DOHH2 (cell line): ENCODE data around the gene GALR2.

ENCODE experiments used
- H3F3A ChIP-seq: fragments of 200-600 bp; sonication (generic), shearing (Covaris generic); 2 replicates; pipeline ENCODE4 v1.6.0; 2016; ENCODE audit warnings: antibody characterized with exemption, mild to moderate bottlenecking; ENCODE audit not compliant: control insufficient read depth, insufficient read depth
- H3K27ac ChIP-seq: fragments of 200-600 bp; sonication (generic); 2 replicates; pipeline ENCODE4 v1.5.1; 2014; ENCODE audit warnings: low read depth, mild to moderate bottlenecking, low read length, moderate library complexity
- H3K27me3 ChIP-seq: fragments of 200-600 bp; sonication (generic); 2 replicates; pipeline ENCODE4 v1.6.1; 2014; ENCODE audit warnings: mild to moderate bottlenecking, low read length, mixed read lengths; ENCODE audit not compliant: control insufficient read depth
- H3K36me3 ChIP-seq: fragments of 200-600 bp; sonication (generic); 2 replicates; pipeline ENCODE4 v1.6.1; 2014; ENCODE audit warnings: mild to moderate bottlenecking, low read length, moderate library complexity, mixed read lengths; ENCODE audit not compliant: control insufficient read depth
- H3K4me1 ChIP-seq: fragments of 200-600 bp; sonication (generic); 2 replicates; pipeline ENCODE4 v1.6.1; 2014; ENCODE audit warnings: mild to moderate bottlenecking, low read length, mixed read lengths; ENCODE audit not compliant: control insufficient read depth
- H3K4me2 ChIP-seq: fragments of 200-600 bp; sonication (generic); 2 replicates; pipeline ENCODE4 v1.6.0; 2014; ENCODE audit warnings: mild to moderate bottlenecking, low read length, moderate library complexity
- H3K4me3 ChIP-seq: fragments of 200-600 bp; sonication (generic); 2 replicates; pipeline ENCODE4 v1.5.1; 2014; ENCODE audit warnings: mild to moderate bottlenecking, low read length, mixed read lengths
- H3K79me2 ChIP-seq: fragments of 200-600 bp; sonication (generic); 2 replicates; pipeline ENCODE4 v1.6.1; 2014; ENCODE audit warnings: mild to moderate bottlenecking, low read length, mixed read lengths; ENCODE audit not compliant: control insufficient read depth
- H3K9me2 ChIP-seq: fragments of 200-600 bp; sonication (generic); replicated peaks from 2 replicates; pipeline ENCODE4 v1.6.1; 2014; ENCODE audit warnings: mild to moderate bottlenecking, low read length, mixed read lengths; ENCODE audit not compliant: control insufficient read depth
- H3K9me3 ChIP-seq: fragments of 200-600 bp; sonication (generic); 2 replicates; pipeline ENCODE4 v1.6.1; 2014; ENCODE audit warnings: antibody characterized with exemption, low read length, mixed read lengths; ENCODE audit not compliant: control insufficient read depth, insufficient read depth
- H4K20me1 ChIP-seq: fragments of 200-600 bp; sonication (generic); 2 replicates; pipeline ENCODE4 v1.6.0; 2014; ENCODE audit warnings: low read depth, mild to moderate bottlenecking, antibody characterized with exemption, low read length, moderate library complexity; ENCODE audit not compliant: control insufficient read depth, insufficient read depth
- CTCF ChIP-seq: fragments of 200-600 bp; sonication (generic); IDR thresholded peaks from one replicate; pipeline ENCODE4 v1.5.1; 2014; ENCODE audit warnings: antibody characterized with exemption, mild to moderate bottlenecking, low read depth, low read length; ENCODE audit not compliant: poor library complexity, severe bottlenecking
- EZH2phosphoT487 ChIP-seq: fragments of 200-600 bp; sonication (generic); IDR thresholded peaks from 2 replicates; pipeline ENCODE4 v1.6.1; 2017; ENCODE audit warnings: borderline replicate concordance, mild to moderate bottlenecking, antibody characterized with exemption, low read length, moderate library complexity, mixed read lengths

GALR2 gene

GRCh38 chr17:76123749-76124581, 49.4 kb downstream of the GALR2 start:
- H3K9me2 ChIP-seq = no peaks in the 10 kb centered on the region
- no peaks in the 10 kb centered on the region for H3F3A ChIP-seq
- peaks cover 18% of the 10 kb centered on the region for H3K4me1 ChIP-seq
- TF ChIP-seq EZH2phosphoT487 (no peak), CTCF (no peak)
- no peaks in the 10 kb centered on the region for H3K9me3 ChIP-seq
- H3K27ac ChIP-seq = no peak overlapping the region
- 0 out of 2 replicates have a peak, but pooled peaks cover 3% of the 10 kb centered on the region for H3K27me3 ChIP-seq
- H3K4me2 ChIP-seq = no peak overlapping the region
- no peaks in the 10 kb centered on the region for H4K20me1 ChIP-seq
- H3K79me2 ChIP-seq = no peaks in the 10 kb centered on the region
- H3K4me3 ChIP-seq = no peak overlapping the region
- no peaks in the 10 kb centered on the region for H3K36me3 ChIP-seq

DNA sequence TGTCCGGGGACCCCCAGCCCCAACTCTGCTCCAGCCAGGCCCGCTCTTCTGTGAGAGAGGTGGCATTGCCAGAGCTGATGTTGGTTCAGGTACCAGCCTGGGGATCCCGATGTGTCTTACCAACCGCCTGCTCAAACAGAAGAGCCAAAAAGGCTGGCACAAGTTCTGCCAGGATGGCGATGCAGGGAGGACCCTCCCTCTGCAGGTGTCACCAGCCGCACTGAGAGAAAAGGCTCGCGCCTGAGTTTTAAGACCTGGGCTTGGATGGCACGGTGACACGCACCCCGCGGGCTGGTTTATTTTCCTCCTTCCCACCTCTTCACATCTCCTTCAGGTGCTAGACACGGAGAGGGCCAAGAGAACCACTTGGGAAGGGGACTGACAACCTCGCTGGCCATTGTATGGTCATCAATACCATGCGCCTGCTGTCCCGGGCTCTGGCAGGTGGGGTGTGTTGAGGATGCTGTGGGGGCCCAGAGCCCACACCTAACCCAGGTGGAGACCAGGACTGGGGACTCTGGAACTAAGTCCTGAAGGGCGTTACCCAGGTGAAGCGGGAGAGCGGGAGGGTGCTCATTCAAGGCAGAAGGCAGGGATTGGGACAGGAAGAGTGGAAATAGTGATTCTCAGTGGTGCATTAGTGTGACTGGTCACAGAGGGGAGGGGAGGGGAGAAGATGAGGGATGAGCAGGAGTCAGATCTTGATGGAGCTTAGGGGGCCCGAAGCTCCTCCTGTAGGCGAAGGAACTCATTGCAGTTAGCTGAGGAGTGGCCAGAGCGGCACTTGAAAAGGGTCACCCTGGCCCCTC, 50.2 kb downstream of the GALR2 start:
- no peaks in the 10 kb centered on the region for H3F3A ChIP-seq
- no peaks in the 10 kb centered on the region for H3K36me3 ChIP-seq
- H3K9me2 ChIP-seq = no peaks in the 10 kb centered on the region
- H3K4me1 ChIP-seq = peaks cover 18% of the 10 kb centered on the region
- no peak overlapping the region for H3K27ac ChIP-seq
- H3K79me2 ChIP-seq = no peaks in the 10 kb centered on the region
- TF ChIP-seq EZH2phosphoT487 = no peak
- peak; percentile 37 for TF ChIP-seq CTCF
- no peak overlapping the region for H3K4me3 ChIP-seq
- no peaks in the 10 kb centered on the region for H4K20me1 ChIP-seq
- no peaks in the 10 kb centered on the region for H3K9me3 ChIP-seq
- no peak overlapping the region for H3K4me2 ChIP-seq
- H3K27me3 ChIP-seq = 0 out of 2 replicates have a peak, but pooled peaks cover 3% of the 10 kb centered on the region

DNA sequence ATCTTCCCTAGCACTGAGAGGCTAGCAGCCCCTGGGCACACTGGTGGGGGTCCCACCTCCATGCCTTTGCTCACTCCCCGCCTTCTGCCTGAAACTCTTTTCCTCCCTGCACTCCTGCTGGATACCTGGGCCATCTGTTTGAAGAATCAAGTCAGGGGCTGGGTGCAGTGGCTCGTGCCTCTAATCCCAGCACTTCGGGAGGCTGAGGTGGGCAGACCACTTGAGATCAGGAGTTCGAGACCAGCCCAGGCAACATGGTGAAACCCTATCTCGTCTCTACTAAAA, 50.8 kb downstream of the GALR2 start:
- Histone ChIP-seq H3K4me2 (no peak overlapping the region), H3K27me3 (0 out of 2 replicates have a peak, but pooled peaks cover 3% of the 10 kb centered on the region), H3K36me3 (no peaks in the 10 kb centered on the region), H3K9me3 (no peaks in the 10 kb centered on the region), H3K79me2 (no peaks in the 10 kb centered on the region), H3K4me3 (no peak overlapping the region), H3K9me2 (no peaks in the 10 kb centered on the region), H3K27ac (no peak overlapping the region), H3K4me1 (peaks cover 18% of the 10 kb centered on the region), H3F3A (no peaks in the 10 kb centered on the region), H4K20me1 (no peaks in the 10 kb centered on the region)
- TF ChIP-seq CTCF (no peak), EZH2phosphoT487 (no peak)
